Measurements from ENCODE around the gene CATSPERE. TPM values are rescaled to one million over a fixed set of nuclear protein-coding genes. Genes with fewer than 3 reads are reported as not detected.
"Not testable (repeated sequence)": the region's sequence is repeated elsewhere in the genome, so short reads cannot be mapped to it uniquely, and the experiment has no call there.

Gene CATSPERE
- total RNA-seq, 4 donors from 2014 or later = 0.24 to 1.4 (median 1.0) TPM

- ATAC-seq (ENCODE audit: low FRiP score) = no peak
- TF ChIP-seq, protein P1, sequence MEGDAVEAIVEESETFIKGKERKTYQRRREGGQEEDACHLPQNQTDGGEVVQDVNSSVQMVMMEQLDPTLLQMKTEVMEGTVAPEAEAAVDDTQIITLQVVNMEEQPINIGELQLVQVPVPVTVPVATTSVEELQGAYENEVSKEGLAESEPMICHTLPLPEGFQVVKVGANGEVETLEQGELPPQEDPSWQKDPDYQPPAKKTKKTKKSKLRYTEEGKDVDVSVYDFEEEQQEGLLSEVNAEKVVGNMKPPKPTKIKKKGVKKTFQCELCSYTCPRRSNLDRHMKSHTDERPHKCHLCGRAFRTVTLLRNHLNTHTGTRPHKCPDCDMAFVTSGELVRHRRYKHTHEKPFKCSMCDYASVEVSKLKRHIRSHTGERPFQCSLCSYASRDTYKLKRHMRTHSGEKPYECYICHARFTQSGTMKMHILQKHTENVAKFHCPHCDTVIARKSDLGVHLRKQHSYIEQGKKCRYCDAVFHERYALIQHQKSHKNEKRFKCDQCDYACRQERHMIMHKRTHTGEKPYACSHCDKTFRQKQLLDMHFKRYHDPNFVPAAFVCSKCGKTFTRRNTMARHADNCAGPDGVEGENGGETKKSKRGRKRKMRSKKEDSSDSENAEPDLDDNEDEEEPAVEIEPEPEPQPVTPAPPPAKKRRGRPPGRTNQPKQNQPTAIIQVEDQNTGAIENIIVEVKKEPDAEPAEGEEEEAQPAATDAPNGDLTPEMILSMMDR (IDR thresholded peaks at IDR 0.05) = no peak
- DNase-seq (ENCODE audit: low spot score) = no peak
These were observed 201.5 kb downstream of the CATSPERE start for GRCh38 chr1:244662599-244662998.

DNA sequence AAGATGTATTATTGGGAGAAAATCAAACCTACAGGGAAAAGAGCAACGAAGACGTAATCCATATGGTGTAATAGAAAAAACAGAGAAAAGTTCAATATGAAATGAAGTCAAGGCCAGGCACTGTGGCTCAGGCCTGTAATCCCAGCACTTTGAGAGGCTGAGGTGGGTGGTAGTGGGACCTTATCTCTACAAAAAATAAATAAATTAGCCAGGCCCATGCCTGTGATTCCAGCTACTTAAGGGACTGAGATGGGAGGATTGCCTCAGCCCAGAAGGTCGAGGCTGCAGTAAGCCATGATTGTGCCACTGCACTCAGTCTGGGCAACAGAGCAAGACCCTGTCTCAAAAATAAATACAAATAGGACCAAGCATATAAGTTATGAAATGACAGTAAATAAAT lies 203.3 kb downstream of the CATSPERE start:
- DNase-seq (ENCODE audit: low spot score) (no peak), ATAC-seq (ENCODE audit: low FRiP score) (no peak)
- TF ChIP-seq, protein P1 (IDR thresholded peaks at IDR 0.05) = no peak

DNA sequence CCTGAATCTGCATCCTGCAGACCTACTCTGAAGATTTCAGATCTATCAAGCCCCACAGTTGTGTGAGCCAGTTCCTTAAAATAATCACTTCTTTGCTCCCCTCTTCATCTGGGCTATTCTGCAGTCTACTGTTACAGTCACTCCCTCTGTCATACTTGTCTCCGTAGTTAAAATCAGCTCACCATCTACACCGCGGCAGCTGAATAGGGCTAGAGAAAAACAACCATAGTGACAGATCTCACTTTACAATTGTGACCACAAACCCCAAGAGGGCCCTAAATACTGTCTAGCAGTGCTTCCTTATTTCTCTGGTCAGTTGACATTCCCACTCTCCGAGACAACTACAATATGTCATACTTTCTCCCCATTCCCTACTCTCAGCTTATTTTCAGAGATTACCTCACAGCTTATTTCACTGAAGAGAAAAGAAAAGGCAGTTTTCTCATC lies 204.7 kb downstream of the CATSPERE start:
- TF ChIP-seq, protein P1 (IDR thresholded peaks at IDR 0.05) = no peak
- no peak for DNase-seq (ENCODE audit: low spot score)
- ATAC-seq (ENCODE audit: low FRiP score) = peak; percentile 23

DNA sequence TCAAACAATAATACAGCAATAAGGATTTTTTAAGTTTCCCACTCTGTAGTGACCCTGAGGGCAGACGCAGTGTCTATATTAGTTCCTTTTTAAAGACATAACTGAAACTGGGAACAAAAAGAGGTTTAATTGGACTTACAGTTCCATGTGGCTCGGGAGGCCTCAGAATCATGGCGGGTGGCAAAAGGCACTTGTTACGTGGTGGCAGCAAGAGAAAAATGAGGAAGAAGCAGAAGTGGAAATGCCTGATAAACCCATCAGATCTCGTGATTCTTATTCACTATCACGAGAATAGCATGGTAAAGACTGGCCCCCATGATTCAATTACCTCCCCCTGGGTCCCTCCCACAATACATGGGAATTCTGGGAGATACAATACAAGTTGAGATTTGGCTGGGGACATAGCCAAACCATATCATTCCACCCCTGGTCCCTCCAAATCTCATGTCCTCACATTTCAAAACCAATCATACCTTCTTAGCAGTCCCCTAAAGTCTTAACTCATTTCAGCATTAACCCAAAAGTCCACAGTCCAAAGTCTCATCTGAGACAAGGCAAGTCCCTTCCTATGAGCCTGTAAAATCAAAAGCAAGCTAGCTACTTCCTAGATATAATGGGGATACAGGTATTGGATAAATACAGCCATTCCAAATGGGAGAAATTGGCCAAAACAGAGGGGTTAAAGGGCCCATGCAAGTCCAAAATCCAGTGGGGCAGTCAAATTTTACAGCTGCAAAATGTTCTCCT lies 205.8 kb downstream of the CATSPERE start:
- not testable (repeated sequence) for ATAC-seq (ENCODE audit: low FRiP score); DNase-seq (ENCODE audit: low spot score)

DNA sequence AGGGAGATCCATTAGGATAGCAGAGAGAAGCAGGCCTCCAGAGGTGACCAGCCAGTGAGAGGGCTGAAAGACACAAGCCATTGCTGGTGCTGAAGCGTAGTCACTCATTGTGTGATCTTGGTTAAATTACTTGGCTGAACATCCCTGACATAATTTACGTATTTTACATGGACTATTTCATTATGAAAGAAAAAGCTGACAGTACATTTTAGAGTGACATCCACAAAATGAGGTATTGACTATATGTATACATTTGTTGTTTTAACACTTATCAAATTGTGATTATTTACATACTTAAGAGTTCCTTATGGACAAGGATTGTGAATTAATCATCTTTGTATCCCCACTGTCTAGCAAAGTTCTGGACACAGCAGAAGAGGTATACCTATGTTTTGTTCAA lies 206.7 kb downstream of the CATSPERE start:
- DNase-seq (ENCODE audit: low spot score) = no peak
- TF ChIP-seq, protein P1 (IDR thresholded peaks at IDR 0.05) = no peak
- no peak for ATAC-seq (ENCODE audit: low FRiP score)

DNA sequence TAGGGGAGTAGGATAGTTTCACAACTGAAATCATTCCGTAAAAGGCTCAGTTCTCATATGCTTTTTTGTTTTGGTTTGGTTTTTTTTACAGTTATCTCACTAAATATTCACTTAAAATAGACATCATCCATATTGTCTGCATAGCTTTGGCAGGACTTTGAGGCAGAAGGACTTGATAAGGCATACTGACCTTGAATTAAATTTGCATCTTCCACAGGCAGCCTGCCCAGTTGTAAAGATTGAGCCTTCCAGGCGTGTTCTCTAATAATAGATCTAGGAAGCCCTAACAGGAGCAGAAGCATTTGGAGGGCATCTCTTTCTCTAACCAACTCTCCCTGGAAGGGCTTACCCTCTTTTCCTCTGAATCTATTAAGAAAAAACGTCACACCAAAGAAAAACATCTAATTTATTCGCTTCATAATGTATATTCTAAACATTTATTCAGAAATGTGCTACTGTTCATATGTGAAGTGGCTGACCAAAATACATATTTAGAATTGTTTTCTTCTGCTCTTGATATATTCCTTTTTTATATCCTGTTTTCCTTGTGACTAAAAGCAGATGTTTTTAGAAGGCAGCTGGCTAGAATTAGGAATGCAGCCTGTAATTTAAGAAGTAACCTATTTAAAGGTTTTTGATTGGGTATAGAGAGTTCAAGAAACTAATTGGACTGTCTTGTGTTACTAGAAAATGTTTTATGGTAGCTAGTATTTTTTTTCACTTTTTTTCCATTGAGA lies 212.0 kb downstream of the CATSPERE start:
- DNase-seq (ENCODE audit: low spot score) (no peak), ATAC-seq (ENCODE audit: low FRiP score) (no peak)
- TF ChIP-seq, protein P1 (IDR thresholded peaks at IDR 0.05) = no peak

GRCh38 chr1:244674446-244674845 lies 213.4 kb downstream of the CATSPERE start:
- TF ChIP-seq, protein P1 (IDR thresholded peaks at IDR 0.05) = no peak
- ATAC-seq (ENCODE audit: low FRiP score) = no peak
- no peak for DNase-seq (ENCODE audit: low spot score)
